Tibial nerve (tissue), 4 donors: ENCODE results near the gene GSTT4.
"Not testable (repeated sequence)": the region's sequence is repeated elsewhere in the genome, so short reads cannot be mapped to it uniquely, and the experiment has no call there.

Experiments used
- EP300 ChIP-seq, 2 donors: sonication (generic); formaldehyde crosslinking; IDR thresholded peaks; one replicate each; pipeline ENCODE4 v1.6.1; 2017; ENCODE audit warnings: antibody characterized with exemption in 2 of 2, mild to moderate bottlenecking in 1 of 2
- POLR2A ChIP-seq, 2 donors: fragments of 450-650 bp; IDR thresholded peaks; one replicate each; pipeline ENCODE4 v1.6.1; 2017; ENCODE audit warnings: antibody characterized with exemption in 2 of 2, mild to moderate bottlenecking in 2 of 2, moderate library complexity in 2 of 2
- TF ChIP-seq, protein P1 (sequence below), 5 experiments: fragments of 200-600 bp in 3 of 5; fragments of 450-650 bp in 2 of 5; sonication (generic) in 3 of 5; IDR thresholded peaks; one replicate each; pipeline ENCODE4 v1.5.1; 2016 to 2019; ENCODE audit warnings: antibody characterized with exemption in 5 of 5, mild to moderate bottlenecking in 3 of 5, moderate library complexity in 2 of 5

DNA sequence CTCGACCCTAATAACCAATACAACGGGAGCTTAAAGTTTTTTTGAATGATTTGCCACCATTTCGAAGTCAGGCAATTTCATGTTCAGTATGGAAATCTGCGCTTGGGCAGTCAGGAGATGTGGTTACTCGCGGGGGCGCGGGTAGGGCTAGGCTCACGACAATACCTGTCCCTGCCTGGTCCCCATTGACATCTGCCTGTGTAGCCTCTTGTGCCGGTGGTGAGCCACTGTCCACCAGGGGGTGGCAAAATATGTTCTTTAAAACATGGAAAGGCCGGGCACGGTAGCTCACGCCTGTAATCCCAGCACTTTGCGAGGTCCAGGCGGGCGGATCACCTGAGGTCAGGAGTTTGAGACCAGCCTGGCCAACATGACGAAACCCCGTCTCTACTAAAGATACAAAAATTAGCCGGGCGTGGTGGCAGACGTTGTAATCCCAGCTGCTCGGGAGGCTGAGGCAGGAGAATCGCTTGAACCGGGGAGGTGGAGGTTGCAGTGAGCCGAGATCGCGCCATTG, 30.4 kb downstream of the GSTT4 start:
- TF ChIP-seq, protein P1, sequence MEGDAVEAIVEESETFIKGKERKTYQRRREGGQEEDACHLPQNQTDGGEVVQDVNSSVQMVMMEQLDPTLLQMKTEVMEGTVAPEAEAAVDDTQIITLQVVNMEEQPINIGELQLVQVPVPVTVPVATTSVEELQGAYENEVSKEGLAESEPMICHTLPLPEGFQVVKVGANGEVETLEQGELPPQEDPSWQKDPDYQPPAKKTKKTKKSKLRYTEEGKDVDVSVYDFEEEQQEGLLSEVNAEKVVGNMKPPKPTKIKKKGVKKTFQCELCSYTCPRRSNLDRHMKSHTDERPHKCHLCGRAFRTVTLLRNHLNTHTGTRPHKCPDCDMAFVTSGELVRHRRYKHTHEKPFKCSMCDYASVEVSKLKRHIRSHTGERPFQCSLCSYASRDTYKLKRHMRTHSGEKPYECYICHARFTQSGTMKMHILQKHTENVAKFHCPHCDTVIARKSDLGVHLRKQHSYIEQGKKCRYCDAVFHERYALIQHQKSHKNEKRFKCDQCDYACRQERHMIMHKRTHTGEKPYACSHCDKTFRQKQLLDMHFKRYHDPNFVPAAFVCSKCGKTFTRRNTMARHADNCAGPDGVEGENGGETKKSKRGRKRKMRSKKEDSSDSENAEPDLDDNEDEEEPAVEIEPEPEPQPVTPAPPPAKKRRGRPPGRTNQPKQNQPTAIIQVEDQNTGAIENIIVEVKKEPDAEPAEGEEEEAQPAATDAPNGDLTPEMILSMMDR (IDR thresholded peaks at IDR 0.05), result not testable (repeated sequence)
- not testable (repeated sequence) for TF ChIP-seq EP300, POLR2A (IDR thresholded peaks at IDR 0.05)
